NOMO-1 (cell line): ENCODE measurements around the gene SLC2A13.
"Not testable (repeated sequence)": the region's sequence is repeated elsewhere in the genome, so short reads cannot be mapped to it uniquely, and the experiment has no call there.

Experiments used
- DNase-seq, 2 experiments: peaks; one replicate each; lab custom pipeline; 2025; ENCODE audit not compliant: unreplicated experiment in 2 of 2; lab: John Stamatoyannopoulos, UW

SLC2A13 gene

GRCh38 chr12:39830171-39830570 lies 275.7 kb downstream of the SLC2A13 start:
- DNase-seq, result no peak

- no peak for DNase-seq
Measured at GRCh38 chr12:39824505-39825212, 281.2 kb downstream of the SLC2A13 start.

- no peak for DNase-seq
Measured at GRCh38 chr12:39816671-39817185, 289.2 kb downstream of the SLC2A13 start.

GRCh38 chr12:39815746-39816145 lies 290.1 kb downstream of the SLC2A13 start:
- no peak for DNase-seq

- peak in 1 of 2 experiments; percentile 55 for DNase-seq
Measured at GRCh38 chr12:39814626-39815025, 291.3 kb downstream of the SLC2A13 start.

GRCh38 chr12:39813776-39814175 lies 292.1 kb downstream of the SLC2A13 start:
- DNase-seq, result no peak

- DNase-seq, result not testable (repeated sequence)
Measured at GRCh38 chr12:39812456-39812855, 293.4 kb downstream of the SLC2A13 start.

- peak; percentile 84 to 86 for DNase-seq
Measured at GRCh38 chr12:39807043-39807442, 298.8 kb downstream of the SLC2A13 start.

- no peak for DNase-seq
Measured at GRCh38 chr12:39805651-39806050, 300.2 kb downstream of the SLC2A13 start.

- DNase-seq, result no peak
Measured at GRCh38 chr12:39804898-39805297, 301.0 kb downstream of the SLC2A13 start.

- no peak for DNase-seq
Measured at GRCh38 chr12:39804479-39804878, 301.4 kb downstream of the SLC2A13 start.

GRCh38 chr12:39803151-39803550 lies 302.7 kb downstream of the SLC2A13 start:
- no peak for DNase-seq

- DNase-seq, result no peak
Measured at GRCh38 chr12:39798977-39799376, 306.9 kb downstream of the SLC2A13 start.

GRCh38 chr12:39798429-39798828 lies 307.5 kb downstream of the SLC2A13 start:
- DNase-seq, result no peak

- DNase-seq, result no peak
Measured at GRCh38 chr12:39795481-39795880, 310.4 kb downstream of the SLC2A13 start.

GRCh38 chr12:39792938-39793337 lies 312.9 kb downstream of the SLC2A13 start:
- DNase-seq, result no peak

GRCh38 chr12:39788239-39788638 lies 317.6 kb downstream of the SLC2A13 start:
- no peak for DNase-seq

GRCh38 chr12:39785814-39786213 lies 320.1 kb downstream of the SLC2A13 start:
- not testable (repeated sequence) for DNase-seq

GRCh38 chr12:39782026-39782545 lies 323.8 kb downstream of the SLC2A13 start:
- DNase-seq, result no peak

GRCh38 chr12:39780913-39781446 lies 324.9 kb downstream of the SLC2A13 start:
- DNase-seq, result peak; percentile 9 to 68

GRCh38 chr12:39780411-39780912 lies 325.4 kb downstream of the SLC2A13 start:
- DNase-seq, result no peak

GRCh38 chr12:39779768-39780340 lies 326.0 kb downstream of the SLC2A13 start:
- no peak for DNase-seq
